Left colon (tissue), 2 donors: ENCODE results near the gene GPR143. TPM values are rescaled to one million over a fixed set of nuclear protein-coding genes. Genes with fewer than 3 reads are reported as not detected.

ENCODE experiments used
- ATAC-seq: fragments of 200-7000 bp; cut with Tn5 transposase; one replicate; pipeline ENCODE4 v1.9.1; 2020; ENCODE audit warnings: mild to moderate bottlenecking, moderate library complexity
- DNase-seq, 2 donors: peaks; one replicate each; pipeline ENCODE4 v3.0.0-alpha.2; 2020
- intact Hi-C, 2 donors: fragments of 100-400 bp; cut with DNase I in 1 of 2; cut with micrococcal nuclease in 1 of 2; formaldehyde crosslinking; loops; one replicate each; pipeline versions ENCODE4 v1.11.2 to v1.14.0; 2022; cut with DNase I, micrococcal nuclease
- total RNA-seq, 2 donors: library from RNA; stranded (reverse); fragmentation: NEBNext Ultra II Directional; extraction: Animal tissue kit (Norgen Biotek cat#: 25700); gene quantifications; one replicate each; pipeline ENCODE4 v1.2.1, GENCODE V29; 2021
- donor health status: DM: no; HTN: no; CAD: no.
- donor health status: DM: yes; HTN: yes; CAD: no.

GPR143 gene
- total RNA-seq, 2 donors from 2014 or later: 0.82 to 1.9 TPM

GRCh38 chrX:9728261-9728660 is 37.4 kb downstream of the GPR143 start:
- ATAC-seq: no peak
- DNase-seq: no peak
- intact Hi-C loops: no loop called here

- intact Hi-C loops: no loop called here
- ATAC-seq (no peak), DNase-seq (no peak)
Observed at GRCh38 chrX:9724711-9725110, 40.9 kb downstream of the GPR143 start.

- DNase-seq: no peak
- intact Hi-C loops: no loop called here
- ATAC-seq: no peak
Observed at GRCh38 chrX:9717376-9717775, 48.3 kb downstream of the GPR143 start.

- DNase-seq: no peak
- intact Hi-C loops: no loop called here
- no peak for ATAC-seq
Observed at GRCh38 chrX:9710332-9710731, 55.3 kb downstream of the GPR143 start.

- ATAC-seq: peak; percentile 90
- peak; percentile 45 to 84 for DNase-seq
- intact Hi-C loops: loop anchor here in 1 of 2 donors (10.0 kb wide), 1 partner anchor 884 kb away; no protein-coding TSS in a partner anchor
Observed at GRCh38 chrX:9708923-9709553, 56.6 kb downstream of the GPR143 start.

- ATAC-seq (no peak), DNase-seq (no peak)
- intact Hi-C loops: loop anchor here in 1 of 2 donors (10.0 kb wide), 1 partner anchor 883 kb away; no protein-coding TSS in a partner anchor
Observed at GRCh38 chrX:9708086-9708485, 57.6 kb downstream of the GPR143 start.

GRCh38 chrX:9707306-9708033 is 58.2 kb downstream of the GPR143 start:
- intact Hi-C loops: loop anchor here in 1 of 2 donors (10.0 kb wide), 1 partner anchor 883 kb away; no protein-coding TSS in a partner anchor
- DNase-seq: no peak
- no peak for ATAC-seq

GRCh38 chrX:9706421-9706820 is 59.2 kb downstream of the GPR143 start:
- DNase-seq (no peak), ATAC-seq (no peak)
- intact Hi-C loops: loop anchor here in 1 of 2 donors (10.0 kb wide), 1 partner anchor 882 kb away; no protein-coding TSS in a partner anchor

- no peak for DNase-seq
- ATAC-seq: no peak
- intact Hi-C loops: loop anchor here in 1 of 2 donors (10.0 kb wide), 1 partner anchor 880 kb away; no protein-coding TSS in a partner anchor
Observed at GRCh38 chrX:9704876-9705465, 60.7 kb downstream of the GPR143 start.

GRCh38 chrX:9703406-9703805 is 62.2 kb downstream of the GPR143 start:
- DNase-seq (no peak), ATAC-seq (no peak)
- intact Hi-C loops: loop anchor here in 1 of 2 donors (10.0 kb wide), 1 partner anchor 879 kb away; no protein-coding TSS in a partner anchor

- no peak for ATAC-seq
- intact Hi-C loops: loop anchor here in 1 of 2 donors (10.0 kb wide), 1 partner anchor 877 kb away; no protein-coding TSS in a partner anchor
- no peak for DNase-seq
Observed at GRCh38 chrX:9701790-9702189, 63.9 kb downstream of the GPR143 start.

GRCh38 chrX:9700555-9700954 is 65.1 kb downstream of the GPR143 start:
- DNase-seq (no peak), ATAC-seq (no peak)
- intact Hi-C loops: loop anchor here in 1 of 2 donors (10.0 kb wide), 1 partner anchor 876 kb away; no protein-coding TSS in a partner anchor

- no peak for DNase-seq
- intact Hi-C loops: no loop called here
- no peak for ATAC-seq
Observed at GRCh38 chrX:9698576-9698975, 67.1 kb downstream of the GPR143 start.

GRCh38 chrX:9693307-9694001 is 72.2 kb downstream of the GPR143 start:
- ATAC-seq: no peak
- no peak for DNase-seq
- intact Hi-C loops: no loop called here

- no peak for DNase-seq
- ATAC-seq: no peak
- intact Hi-C loops: no loop called here
Observed at GRCh38 chrX:9690046-9690445, 75.6 kb downstream of the GPR143 start.

- intact Hi-C loops: no loop called here
- DNase-seq (no peak), ATAC-seq (no peak)
Observed at GRCh38 chrX:9688833-9689232, 76.8 kb downstream of the GPR143 start.

GRCh38 chrX:9687899-9688298 is 77.7 kb downstream of the GPR143 start:
- intact Hi-C loops: no loop called here
- DNase-seq: no peak

GRCh38 chrX:9683350-9683749 is 82.3 kb downstream of the GPR143 start:
- DNase-seq: no peak
- intact Hi-C loops: no loop called here
- no peak for ATAC-seq

More at GRCh38 chrX:9687899-9688298, 77.7 kb downstream of the GPR143 start:
- ATAC-seq: no peak

- DNase-seq: no peak
- intact Hi-C loops: no loop called here
- no peak for ATAC-seq
Observed at GRCh38 chrX:9682861-9683260, 82.8 kb downstream of the GPR143 start.
